ENCODE results near the gene BSN. TPM values are rescaled to one million over a fixed set of nuclear protein-coding genes. Genes with fewer than 3 reads are reported as not detected.

BSN gene
- polyA plus RNA-seq, 4 donors: under 0.01 to 0.69 (median 0.64) TPM; not detected in 1

DNA sequence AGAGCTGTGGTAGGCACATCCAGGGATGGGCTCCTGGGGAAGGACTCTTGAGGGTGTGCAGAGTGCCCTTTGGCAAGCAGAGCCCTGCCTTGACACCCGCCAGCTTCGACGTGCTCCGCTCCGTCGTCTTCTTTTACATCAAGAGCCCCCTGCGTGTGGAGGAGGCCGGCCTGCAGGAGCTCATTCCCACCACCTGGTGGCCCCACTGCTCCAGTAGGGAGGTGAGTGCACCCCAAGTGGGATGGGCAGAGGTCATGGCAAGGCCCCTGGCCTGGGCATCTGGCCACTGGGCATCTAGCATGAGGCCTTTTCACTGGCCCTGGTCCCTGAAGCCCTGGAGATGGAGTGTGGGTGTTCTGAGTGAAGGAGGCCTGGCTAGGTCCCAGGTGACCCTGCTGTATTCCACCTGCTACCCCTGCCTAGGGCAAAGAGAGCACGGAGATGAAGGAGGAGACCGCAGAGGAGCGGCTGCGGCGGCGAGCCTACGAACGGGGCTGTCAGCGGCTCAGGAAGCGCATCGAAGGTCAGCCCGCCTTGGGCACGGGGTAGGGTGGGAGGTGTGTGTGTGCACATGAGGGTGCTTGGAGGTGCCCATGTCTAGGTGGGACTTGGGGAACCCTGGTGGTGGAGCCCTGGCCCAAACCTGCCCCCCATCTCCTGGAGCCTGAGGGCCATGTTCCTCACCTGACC lies 147.3 kb downstream of the BSN start:
- Histone ChIP-seq H3K4me1 (ENCODE audit: control insufficient read depth in 3 of 3, insufficient read depth in 2 of 3, low read depth in 1 of 3, low read length in 2 of 3) (no peaks in the 10 kb centered on the region), H3K9me3 (ENCODE audit: control insufficient read depth in 2 of 2, insufficient read depth in 1 of 2, low read depth in 1 of 2, low read length in 1 of 2) (no peaks in the 10 kb centered on the region), H3K27ac (ENCODE audit: low read depth in 1 of 3, low read length in 2 of 3) (no peak overlapping the region), H3K4me3 (ENCODE audit: low read depth in 1 of 3, low read length in 3 of 3) (no peak overlapping the region), H3K36me3 (ENCODE audit: control insufficient read depth in 3 of 3, insufficient read depth in 2 of 3, low read depth in 1 of 3, low read length in 3 of 3) (peaks cover 6 to 98% (median 24%) of the 10 kb centered on the region in 3 donors), H3K27me3 (ENCODE audit: control insufficient read depth in 3 of 3, insufficient read depth in 3 of 3, low read length in 3 of 3) (no peaks in the 10 kb centered on the region)
- FAIRE-seq (no peak), DNase-seq (no peak)
- 89 to 90% (median 90%) methylated on average over 20 to 21 of the region's 21 CpGs for WGBS, 3 donors

DNA sequence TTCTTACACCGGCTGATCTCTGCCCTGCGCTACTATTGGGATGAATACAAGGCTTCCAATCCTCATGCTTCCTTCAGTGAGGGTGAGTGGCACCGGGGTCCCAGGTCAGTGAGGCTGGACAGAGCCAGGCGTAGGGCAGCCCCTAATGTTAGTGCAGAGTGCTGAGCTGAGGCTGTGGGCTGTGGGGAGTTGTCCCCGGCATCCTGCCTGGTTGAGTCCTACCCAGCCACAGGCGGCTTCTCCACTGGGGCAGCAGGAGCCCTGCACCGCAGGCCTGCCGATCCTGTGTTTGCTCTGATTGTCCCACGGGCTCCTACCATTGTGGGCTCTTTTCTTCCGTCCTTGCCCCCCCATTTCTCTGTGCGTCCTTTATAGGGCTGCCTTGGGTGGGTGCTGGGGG lies 148.4 kb downstream of the BSN start:
- H3K36me3 ChIP-seq (ENCODE audit: control insufficient read depth in 3 of 3, insufficient read depth in 2 of 3, low read depth in 1 of 3, low read length in 3 of 3): peaks cover 6 to 100% (median 20%) of the 10 kb centered on the region in 3 donors
- H3K9me3 ChIP-seq (ENCODE audit: control insufficient read depth in 2 of 2, insufficient read depth in 1 of 2, low read depth in 1 of 2, low read length in 1 of 2): no peaks in the 10 kb centered on the region
- no peak overlapping the region for H3K4me3 ChIP-seq (ENCODE audit: low read depth in 1 of 3, low read length in 3 of 3)
- DNase-seq: no peak
- 91 to 94% (median 91%) methylated on average over 11 of the region's 11 CpGs for WGBS, 3 donors
- no peaks in the 10 kb centered on the region for H3K27me3 ChIP-seq (ENCODE audit: control insufficient read depth in 3 of 3, insufficient read depth in 3 of 3, low read length in 3 of 3)
- no peaks in the 10 kb centered on the region for H3K4me1 ChIP-seq (ENCODE audit: control insufficient read depth in 3 of 3, insufficient read depth in 2 of 3, low read depth in 1 of 3, low read length in 2 of 3)
- no peak overlapping the region for H3K27ac ChIP-seq (ENCODE audit: low read depth in 1 of 3, low read length in 2 of 3)
- no peak for FAIRE-seq

DNA sequence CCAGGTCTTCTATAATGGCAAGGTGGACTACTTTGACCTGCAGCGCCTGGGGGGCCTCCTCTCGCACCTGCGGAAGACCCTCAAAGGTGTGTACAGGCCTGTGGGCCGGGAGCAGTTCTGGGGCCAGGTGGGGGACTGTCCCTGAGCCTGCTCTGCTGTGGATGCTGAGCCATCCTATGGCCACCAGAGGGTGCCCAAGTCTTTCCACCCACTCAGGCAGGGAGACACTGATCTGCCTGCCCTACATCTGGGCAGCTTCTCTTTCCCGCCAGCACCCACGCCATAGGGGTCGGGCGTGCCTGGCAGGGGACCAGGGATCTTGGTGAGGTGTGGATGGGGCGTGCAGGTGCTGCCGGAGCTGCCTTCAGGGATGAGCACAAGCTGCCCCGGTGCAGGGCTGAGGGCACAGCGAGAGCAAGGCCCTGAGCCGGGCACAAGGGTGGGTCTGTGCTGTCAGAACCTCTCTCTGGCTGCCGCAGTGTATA lies 149.2 kb downstream of the BSN start:
- H3K27me3 ChIP-seq (ENCODE audit: control insufficient read depth in 3 of 3, insufficient read depth in 3 of 3, low read length in 3 of 3): no peaks in the 10 kb centered on the region
- H3K9me3 ChIP-seq (ENCODE audit: control insufficient read depth in 2 of 2, insufficient read depth in 1 of 2, low read depth in 1 of 2, low read length in 1 of 2): no peaks in the 10 kb centered on the region
- 48 to 58% (median 49%) methylated on average over 14 of the region's 14 CpGs for WGBS, 3 donors
- no peak overlapping the region for H3K27ac ChIP-seq (ENCODE audit: low read depth in 1 of 3, low read length in 2 of 3)
- peaks cover 11 to 99% (median 14%) of the 10 kb centered on the region in 3 donors for H3K36me3 ChIP-seq (ENCODE audit: control insufficient read depth in 3 of 3, insufficient read depth in 2 of 3, low read depth in 1 of 3, low read length in 3 of 3)
- no peaks in the 10 kb centered on the region for H3K4me1 ChIP-seq (ENCODE audit: control insufficient read depth in 3 of 3, insufficient read depth in 2 of 3, low read depth in 1 of 3, low read length in 2 of 3)
- DNase-seq: peak; percentile 74 to 77
- no peak overlapping the region for H3K4me3 ChIP-seq (ENCODE audit: low read depth in 1 of 3, low read length in 3 of 3)
- FAIRE-seq: no peak

DNA sequence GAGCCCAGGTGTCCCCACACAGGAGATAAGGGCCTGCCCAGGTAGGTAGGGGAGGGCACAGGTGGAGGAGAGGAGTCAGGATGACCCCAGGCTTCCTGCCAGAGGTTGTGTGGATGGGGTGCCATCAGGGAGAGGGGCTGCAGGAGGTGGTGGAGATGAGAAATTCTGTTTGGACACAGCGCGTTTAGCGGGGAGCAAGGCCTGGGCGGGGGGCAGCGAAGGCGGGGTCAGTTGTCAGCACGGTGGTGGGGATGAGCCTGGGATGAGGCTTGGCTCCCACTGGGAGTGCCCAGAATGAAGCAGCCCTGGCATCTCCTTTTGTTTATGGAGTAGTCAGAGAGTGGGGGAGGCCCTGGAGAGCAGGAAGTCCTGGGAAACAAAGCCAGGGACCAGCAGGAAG lies 149.7 kb downstream of the BSN start:
- H3K36me3 ChIP-seq (ENCODE audit: control insufficient read depth in 3 of 3, insufficient read depth in 2 of 3, low read depth in 1 of 3, low read length in 3 of 3): peaks cover 9 to 95% (median 11%) of the 10 kb centered on the region in 3 donors

DNA sequence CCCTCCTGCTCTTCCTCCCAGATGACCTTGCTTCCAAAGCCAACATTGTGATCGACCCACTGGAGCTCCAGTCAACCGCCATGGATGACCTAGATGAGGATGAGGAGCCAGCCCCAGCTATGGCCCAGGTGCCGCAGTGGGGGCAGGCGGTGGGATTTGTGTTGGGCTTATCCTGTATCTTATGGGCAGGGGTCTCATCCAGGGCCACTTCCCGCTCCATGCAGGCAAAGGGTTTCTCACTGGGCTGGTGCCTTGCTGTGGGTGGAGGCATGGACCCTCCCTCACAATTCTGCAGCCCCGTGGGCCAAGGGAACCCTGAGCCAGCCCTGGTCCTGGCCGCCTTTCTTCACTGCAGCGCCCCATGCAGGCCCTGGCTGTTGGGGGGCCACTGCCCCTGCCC lies 150.4 kb downstream of the BSN start:
- H3K36me3 ChIP-seq (ENCODE audit: control insufficient read depth in 3 of 3, insufficient read depth in 2 of 3, low read depth in 1 of 3, low read length in 3 of 3): peaks cover 6 to 89% (median 11%) of the 10 kb centered on the region in 3 donors
- FAIRE-seq: no peak
- 90 to 97% (median 94%) methylated on average over 8 of the region's 8 CpGs for WGBS, 3 donors

More for the DNA sequence above, 149.7 kb downstream of the BSN start:
- no peaks in the 10 kb centered on the region for H3K27me3 ChIP-seq (ENCODE audit: control insufficient read depth in 3 of 3, insufficient read depth in 3 of 3, low read length in 3 of 3)
- DNase-seq (no peak), FAIRE-seq (no peak)
- no peaks in the 10 kb centered on the region for H3K4me1 ChIP-seq (ENCODE audit: control insufficient read depth in 3 of 3, insufficient read depth in 2 of 3, low read depth in 1 of 3, low read length in 2 of 3)
- H3K4me3 ChIP-seq (ENCODE audit: low read depth in 1 of 3, low read length in 3 of 3): no peak overlapping the region
- no peaks in the 10 kb centered on the region for H3K9me3 ChIP-seq (ENCODE audit: control insufficient read depth in 2 of 2, insufficient read depth in 1 of 2, low read depth in 1 of 2, low read length in 1 of 2)
- H3K27ac ChIP-seq (ENCODE audit: low read depth in 1 of 3, low read length in 2 of 3): no peak overlapping the region
- 92 to 96% (median 94%) methylated on average over 7 of the region's 7 CpGs for WGBS, 3 donors

DNA sequence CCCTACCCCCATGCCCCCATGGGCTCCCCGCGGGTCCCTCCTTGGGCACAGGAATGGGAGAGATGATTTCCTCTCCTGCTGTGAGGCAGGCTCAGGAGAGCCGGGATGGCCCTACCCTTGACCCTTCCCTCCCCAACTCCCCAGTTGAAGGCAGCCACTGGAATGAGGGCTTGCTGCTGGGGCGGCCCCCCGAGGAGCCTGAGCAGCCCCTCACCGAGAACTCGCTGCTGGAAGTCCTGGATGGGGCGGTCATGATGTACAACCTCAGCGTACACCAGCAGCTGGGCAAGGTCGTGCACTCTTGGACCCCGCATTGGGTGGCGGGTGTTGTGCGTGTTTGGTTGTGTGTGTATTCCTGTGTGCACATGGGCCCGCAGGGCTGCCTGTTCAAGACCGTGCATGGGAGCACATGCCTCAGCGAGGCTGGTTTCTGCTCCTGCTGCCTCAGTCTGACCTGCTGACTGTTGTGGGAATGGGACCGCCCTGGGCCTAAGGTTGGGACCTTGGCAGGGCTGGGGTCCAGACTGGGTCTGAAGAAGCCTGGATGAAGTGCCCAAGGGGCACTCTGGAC lies 151.2 kb downstream of the BSN start:
- no peaks in the 10 kb centered on the region for H3K4me1 ChIP-seq (ENCODE audit: control insufficient read depth in 3 of 3, insufficient read depth in 2 of 3, low read depth in 1 of 3, low read length in 2 of 3)
- no peak overlapping the region for H3K27ac ChIP-seq (ENCODE audit: low read depth in 1 of 3, low read length in 2 of 3)
- H3K9me3 ChIP-seq (ENCODE audit: control insufficient read depth in 2 of 2, insufficient read depth in 1 of 2, low read depth in 1 of 2, low read length in 1 of 2): no peaks in the 10 kb centered on the region
- H3K4me3 ChIP-seq (ENCODE audit: low read depth in 1 of 3, low read length in 3 of 3): no peak overlapping the region
- DNase-seq (no peak), FAIRE-seq (no peak)
- WGBS, 3 donors: 95 to 98% (median 96%) methylated on average over 17 of the region's 17 CpGs
- H3K36me3 ChIP-seq (ENCODE audit: control insufficient read depth in 3 of 3, insufficient read depth in 2 of 3, low read depth in 1 of 3, low read length in 3 of 3): peaks cover 5 to 86% (median 11%) of the 10 kb centered on the region in 3 donors
- no peaks in the 10 kb centered on the region for H3K27me3 ChIP-seq (ENCODE audit: control insufficient read depth in 3 of 3, insufficient read depth in 3 of 3, low read length in 3 of 3)

More for the DNA sequence above, 150.4 kb downstream of the BSN start:
- Histone ChIP-seq H3K27me3 (ENCODE audit: control insufficient read depth in 3 of 3, insufficient read depth in 3 of 3, low read length in 3 of 3) (no peaks in the 10 kb centered on the region), H3K4me1 (ENCODE audit: control insufficient read depth in 3 of 3, insufficient read depth in 2 of 3, low read depth in 1 of 3, low read length in 2 of 3) (no peaks in the 10 kb centered on the region), H3K27ac (ENCODE audit: low read depth in 1 of 3, low read length in 2 of 3) (no peak overlapping the region), H3K4me3 (ENCODE audit: low read depth in 1 of 3, low read length in 3 of 3) (no peak overlapping the region), H3K9me3 (ENCODE audit: control insufficient read depth in 2 of 2, insufficient read depth in 1 of 2, low read depth in 1 of 2, low read length in 1 of 2) (no peaks in the 10 kb centered on the region)
- DNase-seq: no peak

DNA sequence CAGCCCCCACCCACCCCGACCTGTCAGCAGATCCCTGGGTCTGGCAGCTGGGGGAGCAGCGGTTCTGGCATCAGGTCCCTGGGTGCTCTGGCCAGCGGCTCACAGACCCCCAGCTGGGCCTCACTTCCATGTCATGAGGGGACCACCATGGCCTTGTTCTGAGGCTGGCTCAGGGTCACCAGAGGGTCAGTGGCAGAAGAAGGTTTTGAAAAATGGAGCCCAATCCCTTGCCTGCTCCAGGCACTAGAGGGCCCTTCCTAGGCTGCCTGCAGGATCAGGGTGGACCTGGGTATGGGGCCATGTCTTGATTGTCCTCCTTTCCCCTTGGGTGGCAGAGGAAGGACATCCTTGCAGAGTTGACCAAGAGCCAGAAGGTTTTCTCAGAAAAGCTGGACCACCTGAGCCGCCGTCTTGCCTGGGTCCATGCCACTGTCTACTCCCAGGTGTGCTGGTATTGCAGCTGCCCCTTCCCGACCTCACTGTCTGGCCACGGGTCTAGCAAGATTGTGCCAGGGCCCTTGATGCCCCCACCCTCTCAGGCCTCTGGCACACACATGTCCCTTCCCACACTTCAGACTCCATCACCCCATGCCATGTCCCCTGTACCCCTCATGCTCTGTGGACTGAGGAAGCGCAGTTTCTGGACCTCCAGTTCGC lies 152.3 kb downstream of the BSN start:
- WGBS, 3 donors: 87 to 88% (median 87%) methylated on average over 9 of the region's 9 CpGs
- no peak overlapping the region for H3K27ac ChIP-seq (ENCODE audit: low read depth in 1 of 3, low read length in 2 of 3)
- H3K4me3 ChIP-seq (ENCODE audit: low read depth in 1 of 3, low read length in 3 of 3): no peak overlapping the region
- no peaks in the 10 kb centered on the region for H3K27me3 ChIP-seq (ENCODE audit: control insufficient read depth in 3 of 3, insufficient read depth in 3 of 3, low read length in 3 of 3)
- no peak for DNase-seq
- H3K4me1 ChIP-seq (ENCODE audit: control insufficient read depth in 3 of 3, insufficient read depth in 2 of 3, low read depth in 1 of 3, low read length in 2 of 3): no peaks in the 10 kb centered on the region
- H3K36me3 ChIP-seq (ENCODE audit: control insufficient read depth in 3 of 3, insufficient read depth in 2 of 3, low read depth in 1 of 3, low read length in 3 of 3): peaks cover 3 to 83% (median 11%) of the 10 kb centered on the region in 3 donors
- H3K9me3 ChIP-seq (ENCODE audit: control insufficient read depth in 2 of 2, insufficient read depth in 1 of 2, low read depth in 1 of 2, low read length in 1 of 2): no peaks in the 10 kb centered on the region
- FAIRE-seq: no peak

DNA sequence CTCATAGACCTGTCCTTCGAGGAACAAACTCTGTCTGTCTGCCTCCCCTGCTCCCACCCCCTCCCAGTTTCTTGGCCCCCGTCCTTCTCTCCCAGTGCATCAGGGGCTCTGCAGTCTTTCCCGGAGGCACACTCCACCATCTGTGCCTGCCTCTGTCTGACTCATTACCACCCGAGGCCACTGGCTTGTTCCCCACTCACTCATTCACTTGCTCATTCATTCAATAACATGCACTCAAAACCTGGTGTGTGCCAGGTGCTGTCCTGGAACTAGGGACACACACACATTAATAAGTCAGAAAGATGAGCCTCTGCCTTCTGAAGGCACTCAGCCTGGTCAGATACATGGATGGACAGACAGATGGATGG lies 152.8 kb downstream of the BSN start:
- Histone ChIP-seq H3K4me1 (ENCODE audit: control insufficient read depth in 3 of 3, insufficient read depth in 2 of 3, low read depth in 1 of 3, low read length in 2 of 3) (no peaks in the 10 kb centered on the region), H3K27ac (ENCODE audit: low read depth in 1 of 3, low read length in 2 of 3) (no peak overlapping the region), H3K27me3 (ENCODE audit: control insufficient read depth in 3 of 3, insufficient read depth in 3 of 3, low read length in 3 of 3) (no peaks in the 10 kb centered on the region), H3K36me3 (ENCODE audit: control insufficient read depth in 3 of 3, insufficient read depth in 2 of 3, low read depth in 1 of 3, low read length in 3 of 3) (peaks cover 2 to 83% (median 11%) of the 10 kb centered on the region in 3 donors), H3K9me3 (ENCODE audit: control insufficient read depth in 2 of 2, insufficient read depth in 1 of 2, low read depth in 1 of 2, low read length in 1 of 2) (no peaks in the 10 kb centered on the region), H3K4me3 (ENCODE audit: low read depth in 1 of 3, low read length in 3 of 3) (no peak overlapping the region)
- DNase-seq: no peak
- no peak for FAIRE-seq
- whole genome bisulfite sequencing, 3 donors: 78 to 90% (median 80%) methylated on average over 4 of the region's 4 CpGs
